ENCODE data around the gene EVA1A.

GRCh38 chr2:75555701-75556100, 5.0 kb downstream of the EVA1A start:
- TF ChIP-seq EZH2 (IDR thresholded peaks at IDR 0.05; ENCODE audit: insufficient read depth, poor library complexity, severe bottlenecking): no peak
- TF ChIP-seq EZH2phosphoT487 (IDR thresholded peaks at IDR 0.05; ENCODE audit: insufficient read depth, low read depth): no peak

Data from GM23248 (cell line).